HPDE6-E6E7 (cell line): ENCODE results near the gene UCP2.
"Not testable (repeated sequence)": the region's sequence is repeated elsewhere in the genome, so short reads cannot be mapped to it uniquely, and the experiment has no call there.

Experiments
- DNase-seq: peaks from one replicate; pipeline ENCODE4 v3.0.0; 2011; ENCODE audit warnings: missing footprints; ENCODE audit errors: extremely low spot score

Gene UCP2

GRCh38 chr11:73995731-73996130 lies 13.1 kb upstream of the UCP2 start:
- DNase-seq: no peak

DNA sequence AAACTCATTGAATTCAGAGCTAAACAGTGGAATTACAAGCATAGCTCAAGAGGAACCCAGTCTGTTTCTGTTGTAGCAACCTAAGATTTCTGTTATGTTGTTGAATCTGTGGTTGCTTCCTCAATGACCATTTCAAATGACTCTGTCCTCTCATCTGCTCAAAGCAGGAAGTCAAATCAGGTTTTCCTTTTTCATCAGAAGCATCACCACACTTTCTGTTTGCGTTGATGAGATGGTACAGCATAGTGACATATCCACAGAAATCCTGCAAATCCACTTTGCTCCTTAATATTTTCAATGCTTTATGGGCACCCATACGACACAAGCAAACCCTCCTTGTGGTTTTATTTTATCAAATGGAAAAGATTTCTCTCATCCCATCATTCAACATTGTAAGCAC lies 12.6 kb upstream of the UCP2 start:
- no peak for DNase-seq

- no peak for DNase-seq
Measured at GRCh38 chr11:73991471-73992006, 8.9 kb upstream of the UCP2 start.

DNA sequence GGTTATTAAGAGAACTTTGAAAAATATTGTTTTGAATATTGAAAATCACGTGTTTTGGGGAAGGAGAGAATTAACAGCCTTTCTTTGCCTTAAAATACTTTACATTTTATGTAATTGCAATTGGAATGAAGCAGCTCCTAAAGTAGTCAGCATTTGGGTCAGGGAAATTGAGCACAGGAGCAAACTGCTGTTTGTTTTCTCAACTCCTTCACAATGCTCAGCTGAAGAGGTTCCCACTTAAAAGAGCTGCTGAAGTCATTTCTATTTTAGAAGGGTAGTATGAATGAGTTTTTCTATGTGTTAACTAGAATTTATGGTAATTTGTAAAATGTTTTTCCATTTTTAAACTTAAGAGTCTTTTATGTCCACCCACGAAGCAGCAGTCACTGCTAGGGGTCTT lies 8.1 kb upstream of the UCP2 start:
- no peak for DNase-seq

DNA sequence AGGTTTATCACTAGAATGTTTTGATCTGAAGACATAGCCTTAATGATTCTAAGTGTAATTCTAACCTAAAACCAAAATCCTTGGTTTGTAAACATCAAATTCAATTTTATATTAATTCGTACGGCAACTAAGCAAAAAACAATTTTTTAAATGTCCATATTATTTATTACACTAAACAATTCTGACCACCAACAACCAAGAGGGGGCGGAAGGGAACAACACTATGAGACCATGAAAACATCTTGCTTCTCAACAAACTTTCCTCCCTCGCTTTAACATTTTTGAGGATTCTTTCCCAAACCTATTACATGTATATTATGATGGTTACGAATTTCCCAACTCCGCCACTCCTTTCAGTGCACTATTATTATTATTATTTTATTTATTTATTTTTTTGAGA lies 6.5 kb upstream of the UCP2 start:
- DNase-seq: no peak

GRCh38 chr11:73988227-73988626 lies 5.6 kb upstream of the UCP2 start:
- no peak for DNase-seq

- DNase-seq: not testable (repeated sequence)
Measured at GRCh38 chr11:73985661-73986060, 3.0 kb upstream of the UCP2 start.

DNA sequence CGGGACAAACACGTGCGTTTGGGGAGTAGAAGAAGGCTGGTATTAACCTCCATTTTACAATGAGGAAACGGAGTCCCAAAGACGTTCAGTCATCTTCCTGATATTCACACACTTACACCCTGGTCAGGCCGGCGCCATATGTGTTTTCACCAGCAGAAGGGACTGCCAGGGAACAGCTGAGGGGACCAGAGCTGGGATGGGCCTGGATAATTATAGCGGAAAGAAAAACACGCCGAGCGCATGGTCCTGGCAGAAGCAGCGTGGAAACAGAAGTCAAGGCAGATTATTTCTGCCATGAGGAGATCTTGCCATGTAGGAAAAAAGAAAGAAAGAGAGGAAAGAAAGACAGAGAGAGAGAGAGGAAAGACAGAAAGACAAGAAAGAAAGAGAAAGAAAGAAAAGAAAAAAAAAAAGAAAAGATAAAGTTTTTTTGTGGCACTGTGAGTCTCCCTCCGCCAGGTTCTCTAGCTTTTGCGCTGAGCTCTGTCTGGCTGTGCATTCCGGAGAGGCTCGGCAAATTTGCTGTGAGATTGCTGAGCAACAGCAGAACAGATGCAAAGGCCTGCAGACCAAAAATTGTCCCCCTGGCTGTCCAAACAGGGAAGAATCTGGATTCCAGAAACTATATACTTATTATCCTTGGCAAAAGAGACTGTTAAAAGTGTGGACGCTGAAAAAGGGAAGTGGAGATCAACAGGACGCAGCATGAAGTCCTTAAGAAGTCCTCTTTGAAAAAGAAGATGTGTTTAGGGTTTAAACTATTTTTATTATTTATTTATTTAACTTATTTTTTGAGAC lies 1.3 kb upstream of the UCP2 start:
- no peak for DNase-seq

- DNase-seq: peak; percentile 98
Measured at GRCh38 chr11:73982990-73983740, 522 bp upstream of the UCP2 start.

DNA sequence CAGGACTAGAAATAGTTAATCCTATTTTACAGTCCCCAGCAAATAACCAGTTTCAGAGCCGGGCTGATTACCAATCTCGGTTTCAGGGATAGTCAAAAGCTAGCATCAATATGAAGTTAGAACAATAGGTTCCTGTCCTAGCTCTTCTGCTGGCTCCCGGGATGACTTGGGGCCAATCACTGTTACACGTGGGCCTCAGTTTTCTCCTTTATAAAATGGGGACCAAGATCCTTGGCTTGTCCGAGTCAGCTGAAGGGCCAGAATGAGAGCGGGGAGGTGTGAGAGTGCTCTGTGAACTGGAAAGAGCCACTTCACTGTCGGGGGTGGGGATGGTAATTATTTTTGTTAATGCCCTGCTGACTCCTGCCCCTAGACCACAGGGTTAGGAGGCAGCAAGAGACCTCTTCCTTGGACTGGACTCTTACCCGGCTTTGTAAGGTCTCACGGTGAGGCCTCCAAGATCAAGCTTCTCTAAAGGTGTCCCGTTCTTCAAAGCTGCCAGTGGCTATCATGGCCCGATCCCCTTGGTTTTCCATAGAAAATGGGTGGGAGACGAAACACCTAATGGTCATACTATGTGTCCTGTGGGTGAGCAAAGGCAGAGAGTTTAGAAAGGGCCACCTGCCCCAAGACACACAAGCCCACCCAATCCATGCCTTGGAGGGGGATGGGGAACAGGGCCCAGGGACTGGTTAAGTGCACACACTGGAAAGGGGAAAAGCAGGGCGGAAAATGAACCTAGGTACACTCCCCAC lies 1.4 kb downstream of the UCP2 start:
- no peak for DNase-seq

DNA sequence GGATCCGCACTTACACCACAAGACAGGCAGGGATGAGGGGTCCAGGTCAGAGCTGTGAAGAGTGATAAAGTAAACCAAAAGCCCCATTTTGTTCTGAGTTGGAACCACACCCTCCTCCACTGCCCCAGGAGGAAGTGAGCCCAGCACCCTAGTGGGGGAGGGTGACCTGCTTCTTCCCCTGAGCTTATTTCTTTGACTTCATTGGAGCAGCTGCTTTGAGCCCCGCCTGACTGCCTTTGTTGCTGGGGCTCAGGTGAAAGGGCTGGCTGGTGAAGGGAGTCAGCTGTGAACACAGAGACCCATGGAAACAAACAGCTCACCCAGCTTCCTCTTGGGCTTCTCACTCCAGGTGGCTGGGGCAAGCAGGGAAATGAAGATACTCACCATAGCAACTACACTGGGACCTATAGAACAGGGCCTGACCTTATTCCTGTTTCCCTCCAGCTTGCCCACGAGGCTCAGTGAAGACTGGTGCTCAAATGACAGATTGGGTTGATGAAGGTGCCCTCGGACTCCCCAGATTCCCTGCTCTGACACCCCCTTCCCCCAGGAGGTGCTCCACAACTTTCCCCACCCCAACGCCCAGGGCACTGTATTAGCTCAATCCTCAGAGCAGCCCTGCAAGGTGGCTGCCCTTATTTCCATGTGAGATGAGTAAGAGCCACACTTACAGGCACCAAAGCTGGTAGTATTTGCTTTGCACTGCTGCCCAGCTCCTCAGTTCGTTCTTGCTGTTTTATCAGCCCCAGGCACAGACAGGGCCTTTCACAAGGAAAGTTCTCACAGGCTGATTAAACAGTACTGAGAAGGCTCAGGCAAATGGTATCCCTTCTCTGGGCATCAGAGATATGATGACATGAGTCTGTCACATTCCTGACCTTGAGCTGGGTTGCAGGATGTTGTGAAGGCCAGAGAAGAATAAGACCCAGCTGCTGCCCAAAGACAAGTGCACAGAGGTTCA lies 2.4 kb downstream of the UCP2 start:
- DNase-seq: no peak

GRCh38 chr11:73978576-73979086 lies 4.0 kb downstream of the UCP2 start:
- no peak for DNase-seq

DNA sequence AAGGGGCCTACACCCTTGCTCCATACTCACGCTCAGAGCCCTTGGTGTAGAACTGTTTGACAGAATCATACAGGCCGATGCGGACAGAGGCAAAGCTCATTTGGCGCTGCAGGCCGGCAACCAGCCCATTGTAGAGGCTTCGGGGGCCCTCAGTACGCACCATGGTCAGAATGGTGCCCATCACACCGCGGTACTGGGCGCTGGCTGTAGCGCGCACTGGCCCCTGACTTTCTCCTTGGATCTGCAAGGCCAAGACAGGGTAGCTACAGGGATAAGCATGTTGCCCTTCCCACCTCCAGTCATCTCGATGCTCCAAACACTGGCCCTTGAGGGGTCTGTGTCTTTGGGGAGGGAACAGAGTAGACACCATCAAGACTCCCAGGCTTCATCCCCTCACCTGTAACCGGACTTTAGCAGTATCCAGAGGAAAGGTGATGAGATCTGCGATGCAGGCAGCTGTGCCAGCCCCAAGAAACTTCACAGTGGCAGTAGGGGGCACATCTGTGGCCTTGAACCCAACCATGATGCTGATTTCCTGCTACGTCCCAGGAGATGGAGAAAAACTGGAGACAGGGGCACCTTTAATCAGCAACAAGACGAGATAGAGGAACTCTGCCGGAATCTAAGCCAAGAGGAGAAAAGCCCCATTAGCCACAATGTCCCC lies 4.7 kb downstream of the UCP2 start:
- DNase-seq: no peak

DNA sequence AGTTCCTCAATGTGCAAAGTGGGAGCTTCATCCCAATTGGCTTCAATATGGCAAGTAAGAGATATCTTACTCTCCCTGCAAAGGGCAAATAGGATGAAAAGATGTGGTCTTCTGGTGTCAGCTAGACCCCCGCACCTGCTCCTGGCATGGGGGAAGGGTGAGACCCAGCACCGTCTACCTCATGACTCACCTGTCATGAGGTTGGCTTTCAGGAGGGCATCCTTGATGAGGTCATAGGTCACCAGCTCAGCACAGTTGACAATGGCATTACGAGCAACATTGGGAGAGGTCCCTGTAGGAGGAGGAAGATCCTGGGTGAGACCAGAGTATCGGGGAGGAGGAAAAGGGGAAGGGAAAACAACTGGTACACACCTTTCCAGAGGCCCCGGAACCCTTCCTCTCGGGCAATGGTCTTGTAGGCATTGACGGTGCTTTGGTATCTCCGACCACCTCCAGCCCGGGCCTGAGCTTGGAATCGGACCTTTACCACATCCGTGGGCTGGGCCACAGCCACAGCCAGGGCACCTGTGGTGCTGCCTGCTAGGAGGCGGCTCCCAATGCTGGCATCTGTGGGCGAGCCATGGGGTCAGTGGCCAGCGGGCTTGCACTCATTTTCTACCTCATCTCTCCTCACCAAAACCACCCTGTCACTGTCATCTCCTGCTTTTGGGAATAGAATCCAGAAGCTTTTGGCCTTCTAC lies 6.0 kb downstream of the UCP2 start:
- no peak for DNase-seq

GRCh38 chr11:73975479-73975757 lies 7.2 kb downstream of the UCP2 start:
- no peak for DNase-seq

DNA sequence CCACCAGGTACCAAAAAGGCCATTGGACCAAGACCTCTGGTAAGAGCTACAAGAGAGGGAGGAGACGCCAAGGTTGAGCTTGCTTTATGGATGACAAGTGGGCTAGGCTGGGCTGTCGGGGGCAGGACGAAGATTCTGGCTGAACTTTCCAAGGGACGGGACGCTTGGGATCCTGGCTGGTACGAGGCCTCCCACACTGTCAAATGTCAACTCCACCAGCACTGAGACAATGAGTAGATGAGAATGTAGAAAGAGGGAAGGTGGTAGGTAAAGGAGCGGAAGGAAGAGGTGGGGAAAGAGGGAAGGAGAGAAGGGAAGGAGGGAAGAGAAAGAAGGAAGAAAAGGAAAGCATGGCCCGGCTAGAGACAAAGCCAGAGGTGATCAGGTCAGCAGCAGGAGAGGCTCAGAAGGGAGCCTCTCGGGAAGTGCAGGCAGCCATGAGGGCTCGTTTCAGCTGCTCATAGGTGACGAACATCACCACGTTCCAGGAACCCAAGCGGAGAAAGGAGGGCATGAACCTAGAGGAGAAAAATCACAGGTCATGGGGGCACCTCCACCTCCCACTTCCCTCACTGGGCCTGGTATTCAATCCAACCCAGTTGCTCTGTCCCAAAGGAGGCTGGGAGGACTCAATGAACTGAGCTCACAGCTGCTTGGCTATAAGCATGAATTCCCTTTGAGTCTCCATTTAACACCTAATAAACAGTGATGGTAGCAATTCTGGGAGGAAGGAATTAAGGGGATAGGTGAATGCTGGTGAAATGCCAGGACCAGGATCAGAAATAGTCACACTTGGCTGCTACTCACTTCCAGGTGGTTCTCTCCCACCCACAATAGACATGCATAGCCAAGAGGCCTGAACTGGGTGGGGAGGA lies 7.8 kb downstream of the UCP2 start:
- DNase-seq: no peak

DNA sequence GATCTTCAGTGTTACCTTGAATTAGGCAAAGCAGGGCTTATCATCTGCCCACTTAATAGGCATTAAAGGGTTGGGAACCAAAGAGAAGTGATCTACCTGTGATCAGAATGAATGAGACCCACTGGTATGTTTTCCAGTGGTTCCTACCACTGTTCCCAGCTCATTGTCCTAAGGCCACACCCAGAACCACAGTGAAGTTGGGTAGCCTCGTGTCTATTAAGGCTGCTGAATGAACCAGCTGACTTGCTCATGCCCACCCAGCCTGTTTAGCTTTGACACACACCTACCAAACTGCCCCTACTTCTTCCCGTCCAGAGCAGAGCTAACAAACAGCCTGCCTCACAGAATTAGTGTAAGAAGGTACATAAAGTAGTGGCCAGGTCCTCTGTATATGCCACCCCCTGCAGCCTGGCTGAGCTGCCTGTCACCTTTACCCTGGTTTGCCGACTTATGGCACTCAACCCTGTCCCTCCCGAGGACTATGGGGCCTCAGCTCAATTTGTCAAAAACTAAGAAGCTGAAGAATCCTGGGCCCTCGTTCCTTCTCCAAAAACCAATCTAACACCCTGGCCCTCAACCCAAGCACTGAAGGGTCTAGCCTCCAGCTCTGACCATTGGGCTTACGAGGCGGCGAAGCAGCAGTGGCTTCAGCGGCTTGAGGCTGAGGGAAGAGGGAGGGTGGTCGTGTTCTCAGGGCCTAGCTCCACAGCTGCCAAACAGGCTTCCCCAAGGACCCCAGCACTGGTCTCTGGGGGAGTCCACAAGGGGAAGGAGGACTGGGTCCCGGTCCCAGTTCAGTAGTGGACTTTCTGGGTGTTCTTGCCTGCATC lies 9.8 kb downstream of the UCP2 start:
- DNase-seq: no peak

DNA sequence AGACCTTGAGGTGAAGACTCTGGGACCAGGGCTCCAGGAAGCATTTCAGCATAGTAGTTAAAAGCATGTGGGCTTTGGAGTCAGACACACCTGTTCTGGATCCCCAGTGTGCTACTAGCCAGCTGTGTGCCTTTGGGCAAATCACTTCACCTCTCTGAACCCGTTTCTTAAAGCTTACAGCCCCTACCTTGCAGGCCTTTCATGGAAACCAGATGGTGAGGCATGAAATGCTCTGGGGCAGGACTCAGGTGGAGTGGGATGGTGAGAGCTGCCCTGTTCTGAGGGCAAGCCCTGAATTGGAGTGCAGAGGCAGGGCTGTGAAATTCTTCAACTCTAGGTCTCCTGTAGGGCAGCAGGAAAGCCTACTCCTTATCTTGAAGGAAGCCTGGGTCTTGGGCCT lies 10.5 kb downstream of the UCP2 start:
- no peak for DNase-seq
